HG03175 (cell line): Measurements from ENCODE around the gene DEPDC5.

Experiments
- ATAC-seq: cut with Tn5 transposase; IDR thresholded peaks from one replicate; pipeline ENCODE4 v1.9.1; 2021; ENCODE audit warnings: mild to moderate bottlenecking, moderate library complexity; ENCODE audit not compliant: unreplicated experiment

DEPDC5 gene

DNA sequence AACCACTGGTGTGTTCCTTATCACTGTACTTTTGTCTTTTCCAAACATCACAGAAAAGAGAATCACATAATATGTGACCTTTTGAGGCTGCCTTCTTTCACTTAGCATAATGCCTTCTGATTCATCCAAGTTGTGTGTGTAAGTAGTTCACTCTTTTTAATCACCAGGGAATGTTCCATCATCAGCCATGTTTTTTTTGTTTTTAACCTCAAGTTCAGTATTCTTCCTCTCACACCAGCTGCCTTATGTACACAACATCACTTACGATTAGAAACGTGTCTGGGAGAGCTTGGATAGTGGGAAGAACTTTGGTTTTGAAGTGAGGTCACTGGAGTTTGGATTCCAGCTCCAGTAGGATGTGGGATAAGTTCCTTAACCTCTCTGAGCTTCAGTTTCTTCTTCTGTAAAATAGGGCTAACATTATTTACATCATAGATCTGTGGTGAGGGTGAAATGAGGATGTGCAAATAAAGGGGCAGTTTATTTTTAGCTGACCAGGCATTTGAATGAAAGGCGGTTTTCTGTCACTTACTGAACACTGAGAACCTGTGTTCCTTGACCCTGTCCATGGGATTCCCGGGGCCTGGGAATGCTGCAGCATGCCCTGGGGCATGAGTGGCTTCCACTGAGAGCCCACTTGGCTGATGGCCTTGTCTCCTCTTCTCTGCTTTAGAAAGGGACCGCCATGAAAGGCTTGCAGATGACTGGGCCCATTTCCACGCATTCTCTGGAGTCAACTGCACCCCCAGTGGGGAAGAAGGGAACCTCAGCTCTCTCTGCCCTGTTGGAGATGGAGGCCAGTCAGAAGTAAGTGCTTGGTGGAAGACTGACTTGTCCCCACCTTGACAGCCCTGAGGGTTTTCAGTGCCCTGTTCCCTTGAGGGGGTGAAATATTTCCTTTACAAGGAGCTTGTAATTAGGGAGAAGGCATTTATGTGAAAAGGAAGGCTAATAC lies 92.6 kb downstream of the DEPDC5 start:
- ATAC-seq = no peak

GRCh38 chr22:31848411-31848810 lies 94.6 kb downstream of the DEPDC5 start:
- ATAC-seq = no peak

DNA sequence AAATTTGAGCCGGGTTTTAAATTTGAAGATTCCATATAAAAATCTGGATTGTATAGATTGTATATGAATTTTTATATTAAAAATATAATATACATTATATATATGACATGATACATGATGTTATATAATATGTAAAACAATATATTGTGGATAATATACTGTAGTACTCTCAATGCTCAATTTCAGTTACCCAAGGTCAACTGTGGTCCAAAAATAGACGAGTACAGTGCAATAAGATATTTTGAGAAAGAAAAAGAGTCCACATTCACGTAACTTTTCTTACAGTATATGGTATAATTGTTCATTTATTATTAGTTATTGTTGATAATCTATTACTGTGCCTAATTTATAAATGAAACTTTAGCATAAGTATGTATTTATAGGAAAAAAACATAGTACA lies 96.3 kb downstream of the DEPDC5 start:
- no peak for ATAC-seq

GRCh38 chr22:31852691-31853421 lies 99.0 kb downstream of the DEPDC5 start:
- no peak for ATAC-seq

- no peak for ATAC-seq
These were observed 100.1 kb downstream of the DEPDC5 start for GRCh38 chr22:31853736-31854495.

DNA sequence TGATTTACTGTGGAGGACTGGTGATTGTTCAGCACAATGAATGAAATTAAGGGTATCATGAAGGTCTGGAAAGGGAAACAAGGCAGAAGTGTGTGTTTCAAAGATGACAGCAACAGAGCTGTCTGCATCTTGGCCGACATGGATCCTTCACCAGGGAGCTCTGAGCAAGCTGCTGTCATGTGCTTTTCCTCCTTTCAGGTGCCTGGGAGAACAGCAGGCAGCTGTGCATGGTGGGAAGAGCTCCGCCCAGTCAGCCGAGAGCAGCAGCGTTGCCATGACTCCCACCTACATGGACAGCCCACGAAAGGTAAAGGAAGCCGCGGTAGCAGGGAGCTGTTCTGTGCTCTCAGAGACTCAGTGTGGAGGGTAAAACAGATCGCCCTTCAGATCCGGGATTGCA lies 103.4 kb downstream of the DEPDC5 start:
- ATAC-seq = no peak

DNA sequence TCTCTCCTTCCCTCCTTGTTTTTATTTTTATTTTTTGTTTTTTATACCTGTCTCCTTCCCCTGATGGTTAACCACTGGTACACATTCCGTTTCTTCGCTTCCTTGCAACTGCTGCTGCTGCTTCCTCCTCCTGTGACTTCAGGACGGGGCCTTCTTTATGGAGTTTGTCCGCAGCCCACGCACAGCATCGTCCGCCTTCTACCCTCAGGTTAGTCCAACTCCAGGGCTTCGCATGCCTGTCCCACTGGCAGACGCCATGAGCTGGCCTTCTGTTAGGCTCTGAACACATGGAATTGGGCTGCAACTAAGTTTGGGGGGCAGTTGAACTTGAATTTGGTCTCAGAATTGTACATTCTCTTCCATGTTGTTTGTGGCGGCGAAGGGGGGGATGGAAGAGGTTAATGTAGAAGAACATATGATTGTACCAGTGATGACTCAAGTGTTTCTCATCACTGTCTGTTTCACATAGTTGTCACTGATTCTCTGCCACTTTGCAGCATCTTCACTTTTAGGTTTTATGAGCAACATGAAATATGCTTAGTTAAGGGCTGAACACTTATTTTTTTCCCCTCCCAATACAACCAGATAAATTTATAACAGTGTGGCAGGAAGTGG lies 107.5 kb downstream of the DEPDC5 start:
- ATAC-seq = no peak

- ATAC-seq = no peak
These were observed 113.1 kb downstream of the DEPDC5 start for GRCh38 chr22:31866918-31867317.

DNA sequence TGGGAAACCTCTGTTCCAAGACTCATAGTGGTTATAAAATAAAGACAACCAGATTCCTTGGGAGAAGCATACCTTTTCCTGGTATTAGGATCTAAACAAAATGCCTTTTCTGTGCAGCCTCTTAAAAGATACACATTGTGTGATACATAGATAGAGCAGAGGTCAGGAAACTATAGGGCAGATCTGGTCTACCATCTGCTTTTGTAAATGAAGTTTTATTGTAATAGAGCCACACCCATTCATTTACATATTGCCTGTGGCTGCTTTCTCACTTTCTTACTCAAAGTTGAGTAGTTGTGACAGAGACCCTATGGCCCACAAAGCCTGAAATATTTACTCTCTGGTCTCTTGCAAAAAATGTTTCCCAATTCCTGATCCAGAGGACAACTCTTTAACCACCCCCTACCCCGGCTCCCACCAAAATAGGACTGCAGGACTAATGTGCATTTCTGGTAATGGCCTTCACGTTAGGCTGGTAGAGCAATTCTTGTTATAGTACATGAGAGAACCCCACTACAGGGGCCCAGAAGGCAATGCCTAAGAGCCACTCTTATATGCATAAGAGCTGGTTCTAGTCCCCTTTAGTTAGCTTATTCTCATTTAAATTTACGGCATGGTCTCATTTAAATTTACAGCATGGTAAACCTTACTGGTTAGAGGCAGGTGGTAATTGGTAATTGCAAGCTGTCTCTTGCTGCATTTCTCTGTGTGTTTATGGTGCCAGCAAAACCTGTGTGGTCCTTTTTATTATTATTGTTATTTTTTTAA lies 113.8 kb downstream of the DEPDC5 start:
- ATAC-seq = no peak

DNA sequence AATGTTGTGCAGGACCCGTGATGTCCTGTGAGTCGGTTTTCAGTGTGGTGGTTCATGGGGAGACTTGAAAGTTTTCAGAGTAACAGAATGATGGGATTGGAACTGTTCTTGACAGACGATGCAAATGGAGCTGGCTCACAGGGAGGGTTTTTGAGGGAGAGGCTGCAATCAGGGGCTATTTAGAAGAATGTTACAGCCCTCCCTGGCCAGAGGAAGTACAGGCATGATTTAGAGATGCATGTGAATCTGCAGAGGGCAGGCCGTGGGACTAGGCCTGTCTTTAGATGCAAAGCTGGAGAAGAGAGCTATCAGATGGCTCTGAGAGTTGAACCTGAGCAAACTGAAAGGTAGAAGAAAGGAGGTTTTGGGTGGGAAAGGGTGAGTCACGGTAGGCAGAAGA lies 115.9 kb downstream of the DEPDC5 start:
- ATAC-seq = no peak

GRCh38 chr22:31870890-31871289 lies 117.1 kb downstream of the DEPDC5 start:
- ATAC-seq = no peak

DNA sequence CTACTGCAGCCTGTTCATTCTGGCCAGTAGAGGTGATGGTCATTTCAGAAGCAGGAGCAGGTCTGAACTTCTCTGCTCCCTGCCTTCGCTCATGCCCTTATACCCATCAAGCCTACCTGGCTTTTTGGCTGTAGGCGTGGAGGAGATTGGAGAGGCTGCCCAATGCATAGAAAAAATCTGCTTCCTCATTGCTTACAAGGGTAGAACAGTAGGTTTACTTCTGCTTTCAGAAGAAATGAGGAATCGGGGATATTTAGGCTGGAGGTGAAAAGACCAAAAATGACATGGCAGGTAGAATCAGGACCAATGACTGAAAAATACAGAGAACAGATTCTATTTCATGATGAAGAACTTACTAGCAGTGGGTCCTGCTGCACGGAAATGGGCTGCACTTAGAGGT lies 117.7 kb downstream of the DEPDC5 start:
- ATAC-seq = no peak

DNA sequence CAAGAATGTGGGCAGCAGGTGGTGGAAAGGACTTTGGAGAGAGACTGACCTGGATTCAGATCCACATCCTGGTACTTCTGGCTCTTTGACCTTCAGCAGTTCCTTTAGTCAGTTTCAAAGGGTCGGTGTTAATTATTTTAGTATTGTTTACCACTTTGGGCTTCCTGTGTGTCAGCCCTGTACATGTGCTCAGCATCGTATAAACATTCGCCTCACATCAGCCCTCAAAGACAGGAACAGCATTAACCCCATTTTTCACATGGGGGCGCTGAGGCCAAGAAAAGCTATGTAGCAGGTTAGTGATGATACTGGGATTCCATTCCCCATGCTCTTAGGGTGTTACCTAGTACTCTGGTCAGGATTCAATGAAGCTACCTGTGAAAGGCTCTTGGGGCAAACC lies 118.4 kb downstream of the DEPDC5 start:
- ATAC-seq = no peak

DNA sequence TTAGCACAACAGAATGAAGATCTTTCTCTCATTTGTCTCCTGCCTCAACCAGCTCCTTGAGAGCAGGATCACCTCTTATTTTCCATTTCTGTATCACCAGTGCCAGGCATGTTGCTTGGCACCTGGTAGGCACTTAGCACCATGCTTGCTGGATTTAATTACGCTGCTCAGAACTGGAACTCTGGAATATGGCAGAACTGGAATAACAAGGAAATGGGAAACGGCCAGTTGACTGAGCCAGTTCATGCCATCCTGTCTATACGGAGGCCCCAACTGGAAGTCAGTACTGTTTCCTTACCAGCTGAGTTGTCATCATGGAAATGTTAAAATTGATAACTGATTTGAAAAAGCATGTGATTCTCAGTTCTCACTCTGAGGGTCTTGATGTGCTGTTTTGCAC lies 121.0 kb downstream of the DEPDC5 start:
- no peak for ATAC-seq

GRCh38 chr22:31876156-31876920 lies 122.5 kb downstream of the DEPDC5 start:
- no peak for ATAC-seq

- no peak for ATAC-seq
These were observed 125.8 kb downstream of the DEPDC5 start for GRCh38 chr22:31879585-31879984.

GRCh38 chr22:31881200-31881599 lies 127.4 kb downstream of the DEPDC5 start:
- ATAC-seq = no peak

DNA sequence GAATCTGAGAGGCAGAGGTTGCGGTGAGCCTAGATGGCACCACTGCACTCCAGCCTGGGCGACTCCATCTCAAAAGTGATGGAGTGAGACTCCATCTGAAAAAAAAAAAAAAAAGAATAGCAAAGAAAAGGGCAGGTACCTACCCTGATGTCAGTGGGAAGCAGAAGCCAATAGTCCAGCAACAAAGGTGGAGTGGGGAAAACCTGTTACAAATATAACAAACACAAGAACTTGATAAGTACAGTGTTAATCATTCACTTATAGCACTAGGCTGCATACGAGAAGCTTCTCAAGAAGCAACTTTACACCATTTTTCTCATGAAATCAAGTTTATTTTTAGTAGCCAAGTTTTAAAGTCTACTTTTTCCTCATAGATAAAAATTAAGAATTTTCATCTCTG lies 128.0 kb downstream of the DEPDC5 start:
- no peak for ATAC-seq

- ATAC-seq = no peak
These were observed 129.2 kb downstream of the DEPDC5 start for GRCh38 chr22:31882971-31883370.
